Endometrium (tissue), 2 donors: ENCODE measurements around the gene GATA3.

Experiments used
- FAIRE-seq: peaks from 2 replicates; lab custom pipeline; 2012; peaks lifted over from hg19 to GRCh38; lab: Jason Lieb, UNC
- donor health status: control.
- donor health status: control.

Gene GATA3

DNA sequence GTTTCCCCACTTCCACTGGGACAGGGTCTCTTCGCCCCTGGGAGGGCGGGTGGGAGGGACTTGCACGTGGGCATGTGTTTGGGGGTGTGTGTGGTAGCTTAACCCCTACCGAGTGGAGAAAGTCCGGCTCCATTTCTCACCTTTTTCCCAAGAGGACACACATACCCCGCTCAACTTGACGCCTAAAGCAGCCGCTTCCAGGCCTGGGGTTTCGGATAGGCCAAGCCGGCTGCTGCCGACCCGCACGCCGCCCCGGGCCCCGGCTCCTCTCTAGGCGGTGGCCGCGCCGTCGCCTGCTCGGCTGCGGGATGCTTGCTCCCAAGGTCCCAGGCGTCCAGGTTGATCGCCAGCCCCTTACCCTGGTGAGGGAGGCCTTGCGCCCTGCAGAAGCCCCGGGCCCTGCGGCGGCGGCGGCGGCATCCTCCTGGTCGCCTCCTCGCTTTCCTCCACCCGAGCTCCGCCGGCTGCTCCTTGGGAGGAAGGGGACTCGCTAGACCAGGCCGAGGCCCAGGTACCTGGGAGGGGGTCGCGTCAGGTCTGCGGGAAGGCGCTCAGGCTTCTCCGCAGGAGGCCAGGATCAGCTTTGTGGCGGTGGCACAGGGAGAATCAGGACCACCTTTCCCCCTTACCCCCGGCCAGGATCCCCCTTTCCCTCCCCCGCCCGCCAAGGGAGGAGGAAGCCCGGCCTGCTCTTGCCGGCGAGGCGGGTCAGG lies 3.2 kb upstream of the GATA3 start:
- no peak for FAIRE-seq

DNA sequence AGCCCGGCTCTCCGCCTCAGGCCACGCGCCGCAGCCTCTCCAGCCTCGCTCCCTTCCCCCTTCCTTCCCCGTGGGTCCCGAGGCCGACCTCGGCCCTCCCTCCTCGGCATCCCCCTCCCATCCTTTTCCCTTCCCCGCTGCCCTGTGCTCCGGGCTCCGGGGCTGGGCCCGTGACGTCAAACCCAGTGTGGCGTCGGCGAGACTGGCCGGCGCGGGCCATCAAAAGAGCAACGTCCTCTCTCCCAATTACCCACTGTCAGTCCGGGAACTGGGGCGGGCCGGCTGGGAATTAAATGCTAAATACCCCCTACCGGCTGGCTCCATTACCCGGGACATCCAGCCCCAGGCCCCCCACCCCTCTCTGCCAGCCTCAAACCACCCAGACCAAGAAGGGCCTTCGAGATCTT lies 2.6 kb upstream of the GATA3 start:
- FAIRE-seq: no peak

DNA sequence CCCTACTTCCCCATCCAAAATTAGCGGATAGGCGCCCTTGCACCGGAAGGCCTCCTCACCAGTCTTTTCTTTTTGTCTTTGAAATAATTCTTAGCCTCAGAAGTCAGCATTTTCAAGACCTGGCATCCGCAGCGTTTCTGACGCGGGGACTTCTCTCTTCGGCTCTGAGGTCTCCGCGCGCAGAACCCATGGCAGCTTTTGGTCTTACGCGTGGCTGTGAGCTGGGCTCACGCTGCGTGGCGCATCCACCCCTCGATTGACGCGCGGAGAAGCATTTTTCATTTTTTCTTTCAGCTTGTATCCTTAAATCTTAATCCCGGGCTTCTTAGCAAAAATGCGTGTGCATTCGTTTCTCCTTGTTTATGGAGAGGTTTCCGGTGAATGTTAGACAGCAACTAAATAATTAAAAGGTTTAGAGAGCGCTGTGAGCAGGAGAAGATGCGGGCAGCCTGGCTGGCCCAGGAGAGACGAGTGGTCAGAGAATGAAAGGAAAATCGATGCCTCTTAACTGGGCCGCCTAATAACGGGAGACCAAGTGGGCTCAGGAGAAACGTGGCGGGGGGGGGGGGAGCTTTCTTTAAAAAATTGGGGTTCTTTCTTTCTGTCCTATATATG lies 2.0 kb upstream of the GATA3 start:
- FAIRE-seq: no peak

DNA sequence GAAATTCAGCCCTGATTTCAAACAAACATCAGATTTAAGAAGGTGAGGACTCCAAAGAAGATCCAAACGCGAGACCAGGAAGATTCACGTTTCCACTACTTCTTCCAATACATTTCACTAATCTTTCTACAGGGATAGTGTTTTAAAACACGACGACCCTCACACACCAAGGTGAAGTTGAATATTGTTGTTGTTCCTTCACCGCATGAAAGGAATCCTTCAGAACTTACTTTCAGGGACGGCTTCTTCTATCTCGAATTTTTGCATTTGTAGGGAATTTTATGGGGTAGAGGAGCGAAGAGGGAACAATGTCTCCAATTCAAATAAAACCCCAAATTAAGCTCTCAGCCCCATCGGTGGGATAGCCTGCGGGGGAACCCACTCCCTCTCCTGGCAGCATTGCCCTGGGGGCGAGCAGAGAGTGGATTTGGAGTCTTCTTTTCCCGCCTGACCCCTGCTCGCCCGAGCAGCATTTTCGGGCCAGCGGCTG lies 1.5 kb upstream of the GATA3 start:
- FAIRE-seq: no peak

DNA sequence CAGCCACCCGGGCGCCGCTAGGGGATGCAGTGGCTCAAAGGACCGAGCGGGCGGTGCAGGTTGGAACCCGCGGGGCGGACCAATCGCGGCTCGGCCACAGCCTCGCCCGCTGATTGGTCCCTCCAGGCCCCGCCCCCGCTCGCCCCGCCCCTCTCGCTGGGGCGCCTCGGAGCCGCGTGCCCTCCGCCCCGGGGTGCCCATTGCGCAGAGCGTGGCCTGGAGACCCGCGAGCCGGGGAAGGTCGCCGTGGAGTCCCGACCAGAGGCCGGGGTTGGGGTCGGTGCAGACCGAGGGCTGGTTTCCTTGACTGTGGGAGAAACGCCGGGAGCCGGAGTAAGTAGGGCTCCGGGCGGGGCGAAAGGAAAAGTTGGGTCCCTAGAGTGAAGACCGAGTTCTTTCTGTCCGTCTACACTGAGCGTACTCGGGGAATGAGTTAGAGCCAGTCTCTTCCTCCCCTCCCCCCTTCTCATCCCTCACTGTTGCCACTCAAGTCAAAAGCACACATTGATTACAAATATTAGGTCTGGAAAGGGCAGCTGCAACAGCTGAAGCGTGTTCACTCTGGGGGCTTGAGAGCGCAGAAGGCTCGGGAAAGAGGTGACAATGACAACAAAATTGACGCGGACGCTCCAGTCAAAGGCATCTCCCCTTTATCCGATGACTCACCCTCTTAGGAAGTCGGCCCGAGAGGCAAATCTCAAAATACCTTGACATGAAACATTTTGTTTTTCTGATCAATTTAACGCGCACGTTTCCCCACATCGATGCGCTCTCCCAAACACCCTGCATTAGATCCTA lies 843 bp upstream of the GATA3 start:
- no peak for FAIRE-seq

DNA sequence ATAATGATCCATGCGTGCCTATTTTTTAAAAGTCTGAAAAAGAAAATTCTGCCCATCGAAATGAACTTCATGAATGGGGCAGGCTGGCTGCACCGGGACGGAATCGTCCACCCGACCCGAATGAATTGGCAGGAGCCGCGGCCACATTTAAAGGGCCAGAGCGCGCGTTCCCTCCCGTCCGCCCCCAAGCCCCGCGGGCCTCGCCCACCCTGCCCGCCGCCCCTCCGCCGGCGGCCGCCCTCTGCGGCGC lies 319 bp upstream of the GATA3 start:
- no peak for FAIRE-seq

DNA sequence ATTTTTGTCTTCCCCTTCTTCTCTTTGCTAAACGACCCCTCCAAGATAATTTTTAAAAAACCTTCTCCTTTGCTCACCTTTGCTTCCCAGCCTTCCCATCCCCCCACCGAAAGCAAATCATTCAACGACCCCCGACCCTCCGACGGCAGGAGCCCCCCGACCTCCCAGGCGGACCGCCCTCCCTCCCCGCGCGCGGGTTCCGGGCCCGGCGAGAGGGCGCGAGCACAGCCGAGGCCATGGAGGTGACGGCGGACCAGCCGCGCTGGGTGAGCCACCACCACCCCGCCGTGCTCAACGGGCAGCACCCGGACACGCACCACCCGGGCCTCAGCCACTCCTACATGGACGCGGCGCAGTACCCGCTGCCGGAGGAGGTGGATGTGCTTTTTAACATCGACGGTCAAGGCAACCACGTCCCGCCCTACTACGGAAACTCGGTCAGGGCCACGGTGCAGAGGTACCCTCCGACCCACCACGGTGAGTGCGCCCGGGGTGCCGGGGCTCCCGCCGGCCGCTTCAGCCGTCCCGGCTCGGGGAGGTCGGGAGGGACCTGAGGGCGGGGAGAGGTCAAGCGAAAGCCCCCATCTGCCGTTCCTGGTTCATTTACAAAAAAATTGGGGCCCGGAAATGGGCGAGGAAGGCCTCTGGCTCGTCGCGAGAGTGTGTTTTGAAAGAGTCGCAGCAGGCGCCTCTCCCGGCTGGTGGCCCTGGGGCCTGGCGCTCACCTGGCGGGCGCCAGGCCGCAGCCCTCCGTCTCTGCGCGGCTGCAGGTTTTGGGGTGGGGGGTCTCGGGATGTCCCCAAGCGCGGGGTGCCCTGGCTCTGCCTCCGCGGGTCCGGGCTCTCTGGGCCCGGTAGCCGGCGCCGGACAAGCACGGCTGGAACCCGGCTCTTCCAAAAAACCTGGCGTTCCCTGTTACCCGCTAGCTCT lies 1.2 kb downstream of the GATA3 start:
- no peak for FAIRE-seq

DNA sequence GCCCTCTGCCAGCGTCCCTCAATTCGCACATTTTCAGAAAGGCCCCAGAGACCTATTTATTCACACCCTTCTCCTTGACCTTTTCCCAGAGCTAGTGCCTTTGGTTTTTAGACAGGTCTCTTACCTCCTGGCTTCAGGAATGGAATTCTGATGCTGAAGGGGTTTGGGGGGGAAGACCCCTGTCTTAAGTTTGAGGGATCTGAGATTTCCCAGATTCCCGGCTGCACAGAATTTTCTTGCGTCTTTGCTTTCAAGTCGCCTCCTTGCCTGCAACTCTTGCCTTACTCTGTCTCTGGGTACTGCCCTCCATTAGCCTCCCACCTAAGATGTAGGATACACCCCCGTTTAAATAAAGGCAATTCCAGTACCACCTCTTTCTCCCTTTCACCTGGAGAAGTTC lies 1.9 kb downstream of the GATA3 start:
- no peak for FAIRE-seq

DNA sequence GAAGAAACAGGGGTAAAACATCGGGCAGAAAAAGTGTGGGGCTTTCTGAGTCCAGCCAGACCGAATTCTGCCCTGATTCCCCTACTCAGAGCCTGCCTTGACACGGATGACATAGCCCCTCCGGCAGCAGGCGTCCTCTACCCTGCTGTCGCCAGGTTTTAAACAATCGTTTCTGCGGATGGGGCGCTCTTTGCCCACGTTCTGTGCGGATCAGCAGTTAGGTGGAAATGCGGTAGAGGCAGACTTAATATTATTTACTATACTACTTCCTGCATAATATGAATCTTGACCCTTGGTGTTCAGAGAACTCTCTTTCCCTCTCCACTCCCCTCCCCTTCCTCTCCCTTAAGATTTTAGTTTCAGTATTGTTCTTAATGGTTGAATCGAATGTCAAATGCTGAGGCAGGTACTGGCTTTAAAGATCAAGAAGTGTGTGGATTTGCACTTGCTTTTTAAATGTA lies 2.4 kb downstream of the GATA3 start:
- FAIRE-seq: no peak

DNA sequence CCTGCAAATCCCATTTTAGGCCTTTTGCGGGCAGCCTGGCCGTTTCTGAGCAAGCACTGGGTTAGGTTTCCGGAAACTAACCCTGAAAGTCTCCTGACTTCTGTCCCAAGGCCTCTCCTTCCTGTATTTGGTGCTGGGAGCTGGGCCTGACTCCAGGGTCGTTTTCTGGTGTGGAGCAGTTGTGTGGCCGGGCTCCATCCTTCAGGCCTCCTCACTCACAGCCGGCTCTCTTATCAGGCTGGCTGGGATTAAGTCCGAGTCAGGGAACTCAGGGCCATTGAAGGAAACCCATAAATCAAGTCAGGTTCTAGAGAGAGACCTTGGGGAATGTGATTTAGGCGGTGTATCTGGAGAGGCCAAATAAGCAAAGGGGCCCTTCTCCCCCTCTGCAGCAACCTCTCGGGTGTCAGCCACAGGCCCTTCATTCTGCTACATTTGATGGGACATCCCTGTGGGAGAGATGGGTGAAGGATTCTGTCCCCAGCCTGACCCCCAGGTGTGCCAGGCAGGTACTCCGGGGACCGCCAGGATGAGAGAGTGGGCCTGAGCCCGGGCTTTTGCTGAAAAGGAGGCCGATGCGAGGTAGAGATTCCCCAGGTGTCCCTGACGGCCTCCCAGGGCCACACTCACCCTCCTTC lies 3.3 kb downstream of the GATA3 start:
- no peak for FAIRE-seq

DNA sequence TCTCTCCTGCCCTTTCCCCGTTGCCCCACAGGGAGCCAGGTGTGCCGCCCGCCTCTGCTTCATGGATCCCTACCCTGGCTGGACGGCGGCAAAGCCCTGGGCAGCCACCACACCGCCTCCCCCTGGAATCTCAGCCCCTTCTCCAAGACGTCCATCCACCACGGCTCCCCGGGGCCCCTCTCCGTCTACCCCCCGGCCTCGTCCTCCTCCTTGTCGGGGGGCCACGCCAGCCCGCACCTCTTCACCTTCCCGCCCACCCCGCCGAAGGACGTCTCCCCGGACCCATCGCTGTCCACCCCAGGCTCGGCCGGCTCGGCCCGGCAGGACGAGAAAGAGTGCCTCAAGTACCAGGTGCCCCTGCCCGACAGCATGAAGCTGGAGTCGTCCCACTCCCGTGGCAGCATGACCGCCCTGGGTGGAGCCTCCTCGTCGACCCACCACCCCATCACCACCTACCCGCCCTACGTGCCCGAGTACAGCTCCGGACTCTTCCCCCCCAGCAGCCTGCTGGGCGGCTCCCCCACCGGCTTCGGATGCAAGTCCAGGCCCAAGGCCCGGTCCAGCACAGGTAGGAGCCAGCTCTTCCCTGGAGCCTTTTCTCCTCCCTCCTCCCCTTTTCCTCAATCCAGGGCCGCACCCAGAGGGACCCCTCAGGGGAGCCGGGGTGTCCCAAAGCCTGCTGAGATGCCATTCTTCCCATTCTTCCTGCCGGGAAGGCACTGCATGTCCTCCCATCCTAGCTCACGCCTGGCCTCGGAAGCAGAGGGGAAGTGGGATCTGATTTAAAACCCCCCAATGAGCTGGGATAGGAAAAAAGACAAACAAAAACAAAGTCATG lies 4.0 kb downstream of the GATA3 start:
- FAIRE-seq: no peak

DNA sequence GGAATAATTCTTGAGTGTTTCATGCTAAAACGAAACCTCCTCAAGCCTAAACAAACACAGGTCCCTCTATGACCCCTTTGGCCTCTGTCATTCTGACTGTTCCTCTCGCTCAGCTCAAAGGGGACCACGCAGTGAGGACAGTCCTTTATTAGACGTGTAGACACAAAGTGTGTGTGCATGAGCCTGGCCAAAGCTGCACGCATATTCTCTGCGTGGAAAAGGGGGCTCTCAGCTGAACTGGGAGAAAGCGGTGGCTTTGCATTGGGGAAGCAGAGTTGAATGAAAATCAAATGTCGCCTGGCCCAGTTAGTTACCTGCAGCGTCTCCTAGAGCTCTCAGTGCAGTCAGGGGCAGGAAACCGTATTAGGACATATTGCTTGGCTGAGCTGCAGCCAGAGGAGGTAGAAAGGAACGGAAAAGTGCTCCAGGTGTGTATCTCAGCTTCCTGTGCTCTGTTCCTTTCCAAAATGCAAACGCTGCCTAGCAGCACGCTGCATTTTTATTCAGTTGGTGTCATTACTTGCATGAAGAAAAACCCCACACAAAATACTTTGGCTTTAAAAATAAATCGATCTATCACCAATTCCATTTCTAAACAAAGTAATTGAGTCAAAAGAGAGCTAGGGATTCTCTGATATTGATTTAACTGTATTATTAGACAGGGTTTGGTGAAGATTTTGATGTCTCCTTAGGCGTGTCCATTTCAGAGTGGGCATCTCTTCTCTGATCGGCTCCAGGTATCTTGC lies 4.9 kb downstream of the GATA3 start:
- FAIRE-seq: no peak

DNA sequence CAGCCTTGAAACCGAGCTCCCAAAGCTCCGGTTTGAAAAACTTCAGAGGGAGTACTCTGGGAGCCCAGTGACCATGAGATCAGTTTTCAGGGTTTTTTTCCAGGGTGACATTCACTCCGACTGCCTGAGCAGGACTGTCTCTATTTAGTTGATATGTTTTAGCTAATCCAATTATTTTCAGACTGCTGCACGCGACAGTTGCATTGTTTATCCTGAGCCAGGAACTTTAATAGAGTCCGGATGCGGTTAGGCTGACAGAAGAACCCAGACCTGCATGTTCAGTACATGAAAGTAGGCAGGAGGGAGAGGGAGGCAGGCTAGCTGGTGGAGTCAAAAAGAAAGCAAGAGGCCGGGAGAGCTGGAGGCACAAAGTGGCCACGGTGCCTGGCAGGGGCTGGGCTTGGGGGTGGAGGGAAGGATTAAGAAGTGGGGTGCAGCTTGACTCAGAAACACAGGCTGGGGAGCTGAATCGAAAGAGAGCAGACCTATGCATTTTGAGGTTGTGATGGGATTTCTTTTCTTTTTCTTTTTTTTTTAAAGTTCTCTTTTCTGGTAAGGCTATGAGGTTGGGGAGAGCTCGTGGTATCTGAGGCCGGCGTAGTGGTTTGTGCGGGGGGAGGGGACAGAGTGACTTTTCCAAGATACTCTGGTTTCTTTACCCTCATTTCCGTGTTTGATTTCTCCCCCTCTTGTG lies 5.7 kb downstream of the GATA3 start:
- FAIRE-seq: no peak

DNA sequence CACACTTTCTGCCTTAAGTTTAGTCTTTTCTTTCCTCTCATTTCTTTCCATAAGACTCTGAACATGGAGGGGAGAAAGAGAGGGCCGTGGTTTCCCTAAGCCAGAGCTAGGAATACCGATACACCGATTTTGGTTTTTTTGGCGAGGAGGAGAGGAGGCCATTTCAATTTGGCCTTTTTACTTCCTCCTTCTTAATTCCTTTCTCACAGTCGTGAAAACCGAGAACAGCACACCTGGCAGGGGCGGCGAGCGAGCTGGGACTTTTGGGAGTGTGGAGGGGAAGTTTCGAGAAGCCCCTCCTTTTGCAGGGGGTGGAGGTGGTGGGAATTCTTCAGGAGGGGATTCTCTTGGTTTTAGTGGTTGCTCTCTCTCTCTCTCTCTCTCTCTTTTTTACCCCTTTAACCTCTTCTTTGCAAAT lies 6.2 kb downstream of the GATA3 start:
- no peak for FAIRE-seq

DNA sequence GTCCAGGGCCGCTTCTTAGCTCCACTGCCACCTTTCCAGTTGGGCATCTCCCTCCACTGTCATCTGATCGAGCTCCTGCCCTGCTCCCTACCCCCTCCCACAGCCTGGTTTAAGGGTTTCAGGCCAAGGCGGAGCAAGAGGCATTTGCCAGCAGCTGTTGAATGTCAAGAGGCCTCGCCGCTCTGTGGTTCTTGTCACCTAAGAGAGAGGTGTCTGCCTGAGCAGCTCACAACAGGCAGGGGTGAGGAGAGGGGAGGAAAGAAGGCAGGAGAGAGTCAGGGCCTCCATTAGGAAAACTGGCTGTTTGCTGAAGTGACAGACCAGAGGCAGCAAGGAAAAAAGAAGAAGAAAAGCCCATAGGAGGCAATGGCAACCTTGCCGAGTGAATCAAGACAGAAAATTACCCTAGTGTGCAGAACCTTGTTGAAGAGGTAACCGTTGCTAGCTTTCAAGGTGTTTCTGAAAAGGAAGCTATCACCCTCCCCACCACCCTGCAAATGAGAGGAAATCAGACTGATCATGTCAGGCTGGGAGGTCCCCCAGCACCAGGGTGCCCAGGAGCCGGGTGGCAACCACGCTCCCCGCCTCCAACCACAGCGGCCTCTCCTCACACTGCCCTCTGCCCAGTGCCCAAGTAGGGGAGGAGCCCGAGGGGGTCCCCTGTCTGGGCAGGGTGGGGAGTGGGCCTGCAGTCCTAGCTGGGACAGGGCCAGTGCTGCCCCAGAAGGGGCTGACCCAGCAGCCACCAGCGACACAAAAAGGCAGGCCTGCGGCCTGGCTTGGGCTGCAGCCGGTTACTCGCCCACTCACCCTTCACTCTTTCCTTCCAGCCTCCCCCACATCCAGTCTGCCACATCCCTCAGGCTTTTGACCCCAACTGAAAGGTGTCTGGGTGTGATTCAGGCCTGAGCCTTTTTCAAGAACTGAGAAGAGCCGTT lies 7.1 kb downstream of the GATA3 start:
- no peak for FAIRE-seq

DNA sequence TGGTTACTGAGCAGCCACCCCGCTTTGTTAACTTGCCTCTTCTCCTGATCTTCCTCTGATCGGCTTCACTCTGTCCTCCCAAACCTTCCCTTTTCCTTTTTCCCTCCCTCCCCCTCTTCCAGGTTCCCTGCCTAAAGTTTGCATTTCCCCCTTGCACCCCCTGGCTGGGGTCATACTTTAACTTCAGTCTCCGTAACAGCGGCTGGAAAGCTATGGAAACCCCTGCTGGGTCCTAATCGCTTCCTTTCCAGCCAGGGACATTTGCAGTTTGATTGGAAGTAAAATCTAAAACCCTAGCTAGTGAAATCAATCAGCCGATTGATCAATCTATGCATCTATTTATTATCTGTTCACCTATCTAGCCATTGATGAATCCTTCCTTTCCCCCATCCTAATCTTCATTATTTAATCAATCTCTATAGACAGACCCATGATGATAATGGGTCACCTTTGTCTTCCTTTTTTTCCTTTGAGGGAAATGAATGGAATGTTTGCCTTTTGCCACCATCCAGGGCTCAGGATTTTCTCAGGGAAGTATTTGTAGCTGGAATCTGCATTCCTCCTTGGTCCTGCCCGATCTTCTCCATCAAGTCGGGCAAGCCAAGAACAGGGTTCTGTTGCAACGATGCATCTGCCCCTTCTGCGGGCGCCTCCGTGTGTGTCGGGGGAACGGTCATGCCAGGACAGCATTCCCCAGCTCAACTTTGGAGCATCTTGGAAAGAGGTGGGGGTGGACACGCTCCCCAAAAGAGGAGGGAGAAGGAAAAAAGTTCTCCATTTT lies 8.8 kb downstream of the GATA3 start:
- no peak for FAIRE-seq

DNA sequence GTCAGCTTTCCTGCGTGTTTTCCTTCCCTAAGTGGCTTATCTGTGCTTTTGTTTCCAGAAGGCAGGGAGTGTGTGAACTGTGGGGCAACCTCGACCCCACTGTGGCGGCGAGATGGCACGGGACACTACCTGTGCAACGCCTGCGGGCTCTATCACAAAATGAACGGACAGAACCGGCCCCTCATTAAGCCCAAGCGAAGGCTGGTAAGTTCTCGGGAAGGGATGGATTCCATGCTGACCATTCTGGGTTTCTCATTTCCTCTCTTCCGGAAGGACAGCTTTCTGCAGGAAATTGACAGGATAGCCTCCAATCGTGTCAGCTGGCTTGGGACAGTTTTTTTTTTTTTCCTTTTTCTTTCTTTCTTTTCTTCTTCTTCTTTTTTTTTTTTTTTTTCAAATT lies 9.4 kb downstream of the GATA3 start:
- no peak for FAIRE-seq

DNA sequence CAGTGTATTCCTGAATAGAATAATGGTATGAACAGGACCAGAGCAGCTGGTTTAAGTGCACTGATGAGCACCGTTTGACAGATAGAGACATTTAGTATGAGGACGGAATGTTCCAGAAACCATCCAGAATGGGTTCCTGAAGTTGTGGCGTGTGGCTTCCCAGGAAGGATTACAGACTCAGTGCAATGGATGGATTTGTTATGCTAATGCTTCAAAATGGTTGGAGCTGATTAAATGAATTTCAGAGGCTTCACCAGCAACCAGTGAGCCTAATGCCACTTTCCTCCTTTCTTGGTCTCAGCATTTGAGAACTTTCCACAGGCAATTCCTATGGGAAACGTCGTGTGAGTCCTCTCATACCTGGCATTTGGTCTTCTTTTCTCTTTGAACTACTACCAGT lies 9.9 kb downstream of the GATA3 start:
- no peak for FAIRE-seq
